IMR-90 (cell line): ENCODE measurements around the gene GALNT17. TPM values are rescaled to one million over a fixed set of nuclear protein-coding genes. Genes with fewer than 3 reads are reported as not detected.

ENCODE experiments used
- ATAC-seq: fragments of 200-7000 bp; cut with Tn5 transposase; 2 replicates; pipeline ENCODE4 v1.9.1; 2020; ENCODE audit warnings: low read depth, mild to moderate bottlenecking, moderate library complexity
- Bru-seq: library from RNA; stranded (reverse); fragments of 400-500 nt; gene quantifications from one replicate; lab custom pipeline; 2021; lab: Mats Ljungman, UMichigan
- BruChase-seq, 2 experiments: library from RNA; stranded (reverse); fragments of 400-500 nt; gene quantifications; one replicate each; lab custom pipeline; 2021; lab: Mats Ljungman, UMichigan
- BruUV-seq: library from RNA; stranded (reverse); fragments of 400-500 nt; replicated peaks from 2 replicates; lab custom pipeline; 2021; lab: Mats Ljungman, UMichigan
- CTCF ChIA-PET: fragments of 300-600 bp; formaldehyde crosslinking; extraction: SDS; loops from one replicate; lab custom pipeline; 2021; ENCODE audit warnings: antibody characterized with exemption; lab: Yijun Ruan, JAX
- POLR2A ChIA-PET: fragments of 300-600 bp; sonication (Branson Sonifier 250); formaldehyde crosslinking; loops from one replicate; lab custom pipeline; 2022; ENCODE audit warnings: antibody characterized with exemption; ENCODE audit not compliant: unreplicated experiment; lab: Charles Lee
- DNase-seq: peaks from one replicate; pipeline ENCODE4 v3.0.0; 2013
- H2AFZ ChIP-seq: replicated peaks from 2 replicates; pipeline ENCODE3; 2013; ENCODE audit warnings: low read length, mild to moderate bottlenecking; ENCODE audit not compliant: poor library complexity
- H2AK5ac ChIP-seq: 2 replicates; pipeline ENCODE4 v1.6.1; 2013; ENCODE audit warnings: low read depth, low read length, inconsistent platforms
- H2AK9ac ChIP-seq: replicated peaks from 2 replicates; pipeline ENCODE3; 2013; ENCODE audit warnings: mild to moderate bottlenecking, low read depth, low read length, moderate library complexity; ENCODE audit not compliant: poor library complexity
- H2BK120ac ChIP-seq: 2 replicates; pipeline ENCODE4 v1.6.1; 2013; ENCODE audit warnings: low read depth, low read length, inconsistent platforms
- H2BK15ac ChIP-seq: 3 replicates; pipeline ENCODE4 v1.6.1; 2013; ENCODE audit warnings: low read depth, low read length, inconsistent platforms
- H2BK20ac ChIP-seq: 2 replicates; pipeline ENCODE4 v1.6.1; 2013; ENCODE audit warnings: low read depth, mild to moderate bottlenecking, inconsistent platforms, low read length, moderate library complexity
- H2BK5ac ChIP-seq: 2 replicates; pipeline ENCODE4 v1.6.1; 2013; ENCODE audit warnings: mild to moderate bottlenecking, low read depth, low read length, inconsistent platforms; ENCODE audit not compliant: poor library complexity, severe bottlenecking
- H3K14ac ChIP-seq: replicated peaks from 2 replicates; pipeline ENCODE4 v1.6.1; 2013; ENCODE audit warnings: low read depth, low read length, inconsistent platforms
- H3K18ac ChIP-seq: 2 replicates; pipeline ENCODE4 v1.6.1; 2013; ENCODE audit warnings: low read depth, low read length, control low read depth
- H3K23ac ChIP-seq: 2 replicates; pipeline ENCODE4 v1.6.1; 2013; ENCODE audit warnings: low read depth, low read length, inconsistent platforms
- H3K27ac ChIP-seq: 2 replicates; pipeline ENCODE4 v1.5.1; 2013; ENCODE audit warnings: mild to moderate bottlenecking, control low read depth, low read length; ENCODE audit not compliant: insufficient read depth
- H3K27me3 ChIP-seq: 2 replicates; pipeline ENCODE4 v1.6.1; 2013; ENCODE audit warnings: low read length; ENCODE audit not compliant: control insufficient read depth, insufficient read depth
- H3K36me3 ChIP-seq: 2 replicates; pipeline ENCODE4 v1.6.1; 2013; ENCODE audit warnings: low read length, mixed read lengths; ENCODE audit not compliant: control insufficient read depth, insufficient read depth
- H3K4ac ChIP-seq: 2 replicates; pipeline ENCODE4 v1.6.1; 2013; ENCODE audit warnings: low read depth, low read length, inconsistent platforms
- H3K4me1 ChIP-seq: 2 replicates; pipeline ENCODE4 v1.6.1; 2013; ENCODE audit warnings: low read length, mixed read lengths; ENCODE audit not compliant: control insufficient read depth, insufficient read depth
- H3K4me2 ChIP-seq: 2 replicates; pipeline ENCODE4 v1.6.1; 2013; ENCODE audit warnings: low read depth, mild to moderate bottlenecking, control low read depth, low read length, moderate library complexity
- H3K4me3 ChIP-seq: 2 replicates; pipeline ENCODE4 v1.5.1; 2013; ENCODE audit warnings: low read depth, mild to moderate bottlenecking, control low read depth, low read length, moderate library complexity; ENCODE audit not compliant: insufficient read depth
- H3K56ac ChIP-seq: 2 replicates; pipeline ENCODE4 v1.6.1; 2013; ENCODE audit warnings: low read length, inconsistent platforms; ENCODE audit not compliant: insufficient read depth; ENCODE audit errors: extremely low read depth
- H3K79me1 ChIP-seq, 2 experiments: 2 replicates each; pipeline ENCODE4 v1.6.1; 2013; ENCODE audit warnings: low read length in 2 of 2, inconsistent platforms in 1 of 2, low read depth in 1 of 2
- H3K9ac ChIP-seq: 2 replicates; pipeline ENCODE4 v1.6.1; 2013; ENCODE audit warnings: low read depth, low read length, control low read depth
- H3K9me1 ChIP-seq: 2 replicates; pipeline ENCODE4 v1.6.1; 2013; ENCODE audit warnings: low read length, inconsistent platforms; ENCODE audit not compliant: insufficient read depth
- H3K9me3 ChIP-seq: 2 replicates; pipeline ENCODE4 v1.6.1; 2013; ENCODE audit warnings: low read length; ENCODE audit not compliant: control insufficient read depth, insufficient read depth
- H4K20me1 ChIP-seq: 2 replicates; pipeline ENCODE4 v1.6.1; 2013; ENCODE audit warnings: low read length, inconsistent platforms; ENCODE audit not compliant: insufficient read depth
- H4K5ac ChIP-seq: 2 replicates; pipeline ENCODE4 v1.6.1; 2013; ENCODE audit warnings: mild to moderate bottlenecking, low read depth, low read length, control low read depth
- H4K8ac ChIP-seq, 2 experiments: 2 replicates each; pipeline ENCODE4 v1.6.1; 2013; ENCODE audit warnings: low read depth in 2 of 2, low read length in 2 of 2, control low read depth in 1 of 2, inconsistent platforms in 1 of 2
- H4K91ac ChIP-seq: 2 replicates; pipeline ENCODE4 v1.6.1; 2013; ENCODE audit warnings: low read depth, low read length, inconsistent platforms; ENCODE audit not compliant: insufficient read depth
- BHLHE40 ChIP-seq: fragments of 150-350 bp; IDR thresholded peaks from 2 replicates; pipeline ENCODE4 v1.6.1; 2016; ENCODE audit warnings: mild to moderate bottlenecking, low read depth, low read length
- CEBPB ChIP-seq: IDR thresholded peaks from 2 replicates; pipeline ENCODE4 v1.6.1; 2012; ENCODE audit warnings: low read depth, low read length, improper control_type of control experiment
- CHD1 ChIP-seq: IDR thresholded peaks from 2 replicates; pipeline ENCODE4 v1.6.1; 2012; ENCODE audit warnings: low read depth, low read length, improper control_type of control experiment
- FOS ChIP-seq: fragments of 150-350 bp; IDR thresholded peaks from 2 replicates; pipeline ENCODE4 v1.6.1; 2016; ENCODE audit warnings: low read depth, low read length
- MAFK ChIP-seq: IDR thresholded peaks from 2 replicates; pipeline ENCODE4 v1.6.1; 2012; ENCODE audit warnings: low read depth, low read length, improper control_type of control experiment
- MAZ ChIP-seq: IDR thresholded peaks from 2 replicates; pipeline ENCODE4 v1.6.1; 2012; ENCODE audit warnings: low read depth, mild to moderate bottlenecking, low read length, improper control_type of control experiment, moderate library complexity, borderline replicate concordance
- MXI1 ChIP-seq: IDR thresholded peaks from 2 replicates; pipeline ENCODE4 v1.6.1; 2012; ENCODE audit warnings: low read depth, mild to moderate bottlenecking, low read length, moderate library complexity, borderline replicate concordance
- NFE2L2 ChIP-seq: fragments of 150-350 bp; IDR thresholded peaks from 2 replicates; pipeline ENCODE4 v1.6.1; 2016; ENCODE audit warnings: low read depth, mild to moderate bottlenecking, low read length
- POLR2A ChIP-seq: IDR thresholded peaks from 2 replicates; pipeline ENCODE4 v1.6.1; 2012; ENCODE audit warnings: mild to moderate bottlenecking, low read depth, low read length
- RAD21 ChIP-seq: IDR thresholded peaks from 2 replicates; pipeline ENCODE4 v1.6.1; 2012; ENCODE audit warnings: low read length, improper control_type of control experiment
- RCOR1 ChIP-seq: IDR thresholded peaks from 2 replicates; pipeline ENCODE4 v1.6.1; 2012; ENCODE audit warnings: mild to moderate bottlenecking, low read length, improper control_type of control experiment; ENCODE audit not compliant: insufficient replicate concordance
- RFX5 ChIP-seq: IDR thresholded peaks from 2 replicates; pipeline ENCODE4 v1.8.0; 2012; ENCODE audit warnings: low read depth, mild to moderate bottlenecking, low read length, moderate library complexity
- SMC3 ChIP-seq: fragments of 150-350 bp; IDR thresholded peaks from 2 replicates; pipeline ENCODE4 v1.6.1; 2016; ENCODE audit warnings: low read depth, mild to moderate bottlenecking, antibody characterized with exemption, low read length, moderate library complexity
- USF2 ChIP-seq: fragments of 150-350 bp; IDR thresholded peaks from 2 replicates; pipeline ENCODE4 v1.6.1; 2017; ENCODE audit warnings: mild to moderate bottlenecking, antibody characterized with exemption, low read length, low read depth
- WGBS, 2 experiments: methylation state at CpG; one replicate each; pipeline versions ENCODE4 v1.1.5 to v1.1.7; 2013; ENCODE audit warnings: missing lambda C conversion rate in 2 of 2; ENCODE audit not compliant: insufficient read length in 1 of 2; ENCODE audit errors: extremely low coverage in 2 of 2; 5-methylcytosine and 5-hydroxymethylcytosine counted together
- dilution Hi-C: fragments of 300-500 bp; cut with HindIII; formaldehyde crosslinking; loops from one replicate; pipeline ENCODE4 v1.14.3; 2018; ENCODE audit warnings: low sequenced_read_pairs; ENCODE audit not compliant: unreplicated experiment
- in situ Hi-C: fragments of 300-500 bp; cut with MboI; formaldehyde crosslinking; loops from 3 replicates; pipeline ENCODE4 v1.14.3; 2019; ENCODE audit warnings: low sequenced_read_pairs, inconsistent platforms, mixed read lengths
- intact Hi-C: fragments of 100-400 bp; cut with micrococcal nuclease; formaldehyde crosslinking; loops from 2 replicates; pipeline ENCODE4 v1.10.0; 2022
- long read RNA-seq: library from polyadenylated mRNA; unstranded; transcript quantifications from one replicate; pipeline ENCODE4 v2.0.0, GENCODE V29; 2021; ENCODE audit not compliant: unreplicated experiment
- polyA plus RNA-seq, 3 experiments: library from polyadenylated mRNA; depleted of rRNA; stranded (reverse); fragments of >200 nt; gene quantifications; 2 replicates each; pipeline ENCODE4 v1.2.3, GENCODE V29; 2012; ENCODE audit warnings: low replicate concordance in 1 of 3
- total RNA-seq: library from RNA; depleted of rRNA; stranded (reverse); fragments of >200 nt; gene quantifications from 2 replicates; pipeline ENCODE4 v1.2.3, GENCODE V29; 2012; rRNA removed
- TF ChIP-seq, protein P1 (sequence below): fragments of 150-350 bp; IDR thresholded peaks from 2 replicates; pipeline ENCODE4 v1.6.1; 2016; ENCODE audit warnings: low read depth, mild to moderate bottlenecking, low read length, moderate library complexity, borderline replicate concordance
- TF ChIP-seq, protein P2 (sequence below): conservative IDR thresholded peaks from 2 replicates; pipeline ENCODE4 v1.5.1; 2012; ENCODE audit warnings: mild to moderate bottlenecking, low read depth, low read length, improper control_type of control experiment

Gene GALNT17
- total RNA-seq (not detected in 2 replicates), polyA plus RNA-seq (2012; rRNA removed) (not detected in 2 replicates), Bru-seq, nascent RNA (percentile 0 among the genes with signal in this experiment), BruChase-seq, experiment 1, labeled RNA remaining after a 6-hour chase (percentile 2 among the genes with signal in this experiment), BruChase-seq, experiment 2, labeled RNA remaining after a 2-hour chase (percentile 0 among the genes with signal in this experiment)
- polyA plus RNA-seq (2012; cell fraction: cytosol; rRNA removed) = not detected in 2 replicates
- polyA plus RNA-seq (2012; cell fraction: nucleus; rRNA removed; ENCODE audit: low replicate concordance) = not detected in 2 replicates
- long read RNA-seq = 0 reads

GRCh38 chr7:71132127-71132376, at the start of gene GALNT17:
GALNT17 (plus strand) TSS chr7:71132144.
- BruUV-seq = no TSS peak
- Histone ChIP-seq H2AK9ac (no peak within 1 kb of the TSS), H3K56ac (no peak within 1 kb of the TSS), H4K5ac (no peak within 1 kb of the TSS), H3K23ac (no peak within 1 kb of the TSS), H4K8ac (no peak within 1 kb of the TSS), H3K9me3 (peaks cover 9% of the 10 kb centered on the region), H3K27ac (no peak within 1 kb of the TSS), H3K36me3 (no peaks in the 10 kb centered on the region), H3K14ac (no peak within 1 kb of the TSS), H3K4me3 (no peak within 1 kb of the TSS), H3K79me1 (no peaks in the 10 kb centered on the region), H3K4ac (no peak within 1 kb of the TSS), H3K18ac (no peak within 1 kb of the TSS), H2BK15ac (no peak within 1 kb of the TSS), H4K91ac (no peak within 1 kb of the TSS), H2BK20ac (no peak within 1 kb of the TSS), H3K4me2 (no peak within 1 kb of the TSS), H3K27me3 (no peaks in the 10 kb centered on the region), H4K20me1 (no peaks in the 10 kb centered on the region), H2BK120ac (no peak within 1 kb of the TSS), H3K9me1 (no peaks in the 10 kb centered on the region), H2AK5ac (no peak within 1 kb of the TSS), H2AFZ (peak within 1 kb of the TSS; percentile 11), H2BK5ac (no peak within 1 kb of the TSS), H3K9ac (no peak within 1 kb of the TSS), H3K4me1 (no peaks in the 10 kb centered on the region)
- intact Hi-C loops (no loop called here), in situ Hi-C loops (no loop called here), dilution Hi-C loops (no loop called here)
- ChIA-PET POLR2A (no interaction called here), CTCF (no interaction called here)
- TF ChIP-seq POLR2A (no peak), MAZ (no peak), NFE2L2 (no peak), CHD1 (no peak), RAD21 (no peak), MXI1 (no peak), CEBPB (no peak), RFX5 (no peak), FOS (no peak), BHLHE40 (no peak), SMC3 (no peak), USF2 (no peak), RCOR1 (no peak), MAFK (no peak)
- TF ChIP-seq, protein P1, sequence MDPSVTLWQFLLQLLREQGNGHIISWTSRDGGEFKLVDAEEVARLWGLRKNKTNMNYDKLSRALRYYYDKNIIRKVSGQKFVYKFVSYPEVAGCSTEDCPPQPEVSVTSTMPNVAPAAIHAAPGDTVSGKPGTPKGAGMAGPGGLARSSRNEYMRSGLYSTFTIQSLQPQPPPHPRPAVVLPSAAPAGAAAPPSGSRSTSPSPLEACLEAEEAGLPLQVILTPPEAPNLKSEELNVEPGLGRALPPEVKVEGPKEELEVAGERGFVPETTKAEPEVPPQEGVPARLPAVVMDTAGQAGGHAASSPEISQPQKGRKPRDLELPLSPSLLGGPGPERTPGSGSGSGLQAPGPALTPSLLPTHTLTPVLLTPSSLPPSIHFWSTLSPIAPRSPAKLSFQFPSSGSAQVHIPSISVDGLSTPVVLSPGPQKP = no peak
- TF ChIP-seq, protein P2, sequence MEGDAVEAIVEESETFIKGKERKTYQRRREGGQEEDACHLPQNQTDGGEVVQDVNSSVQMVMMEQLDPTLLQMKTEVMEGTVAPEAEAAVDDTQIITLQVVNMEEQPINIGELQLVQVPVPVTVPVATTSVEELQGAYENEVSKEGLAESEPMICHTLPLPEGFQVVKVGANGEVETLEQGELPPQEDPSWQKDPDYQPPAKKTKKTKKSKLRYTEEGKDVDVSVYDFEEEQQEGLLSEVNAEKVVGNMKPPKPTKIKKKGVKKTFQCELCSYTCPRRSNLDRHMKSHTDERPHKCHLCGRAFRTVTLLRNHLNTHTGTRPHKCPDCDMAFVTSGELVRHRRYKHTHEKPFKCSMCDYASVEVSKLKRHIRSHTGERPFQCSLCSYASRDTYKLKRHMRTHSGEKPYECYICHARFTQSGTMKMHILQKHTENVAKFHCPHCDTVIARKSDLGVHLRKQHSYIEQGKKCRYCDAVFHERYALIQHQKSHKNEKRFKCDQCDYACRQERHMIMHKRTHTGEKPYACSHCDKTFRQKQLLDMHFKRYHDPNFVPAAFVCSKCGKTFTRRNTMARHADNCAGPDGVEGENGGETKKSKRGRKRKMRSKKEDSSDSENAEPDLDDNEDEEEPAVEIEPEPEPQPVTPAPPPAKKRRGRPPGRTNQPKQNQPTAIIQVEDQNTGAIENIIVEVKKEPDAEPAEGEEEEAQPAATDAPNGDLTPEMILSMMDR = no peak
- DNase-seq (no peak), ATAC-seq (no peak)
- 4% methylated on average over 24 of the region's 34 CpGs; no CpG with 5 or more reads in 1 of the 2 experiments for WGBS, 2 experiments
